HCT116 (cell line): ENCODE measurements around the gene ECI2. TPM values are rescaled to one million over a fixed set of nuclear protein-coding genes. Genes with fewer than 3 reads are reported as not detected.

Experiments
- ATAC-seq: fragments of 200-7000 bp; cut with Tn5 transposase; 2 replicates; pipeline ENCODE4 v1.9.1; 2020; ENCODE audit warnings: mild to moderate bottlenecking, moderate library complexity
- BruUV-seq: library from RNA; stranded (reverse); fragments of 400-500 nt; replicated peaks from 2 replicates; lab custom pipeline; 2021; lab: Mats Ljungman, UMichigan
- CTCF ChIA-PET: fragments of 300-600 bp; sonication (Branson Sonifier 250); formaldehyde crosslinking; loops from one replicate; lab custom pipeline; 2021; ENCODE audit warnings: antibody characterized with exemption; lab: Charles Lee
- POLR2A ChIA-PET: fragments of 300-600, 350-600 bp; sonication (Branson Sonifier 250); formaldehyde crosslinking; loops from one replicate; lab custom pipeline; 2021; ENCODE audit warnings: antibody characterized with exemption; lab: Charles Lee
- RAD21 ChIA-PET, 2 experiments: fragments of 300-600 bp; sonication (Branson Sonifier 250); formaldehyde crosslinking; loops; one replicate each; lab custom pipeline; 2023; ENCODE audit warnings: low total read pairs in 2 of 2; ENCODE audit not compliant: uncharacterized antibody in 2 of 2, unreplicated experiment in 2 of 2, low non-redundant PET in 1 of 2; lab: Charles Lee
- DNase-seq: peaks from one replicate; pipeline ENCODE4 v3.0.0-alpha.2; 2010; ENCODE audit warnings: low read depth, low spot score
- H2AFZ ChIP-seq: fragments of 200-600 bp; shearing (Covaris generic), sonication (generic); 2 replicates; pipeline ENCODE4 v1.6.1; 2017; ENCODE audit warnings: low read depth, mixed run types, mixed read lengths, antibody characterized with exemption, low read length; ENCODE audit not compliant: poor library complexity, severe bottlenecking
- H3K27ac ChIP-seq: 2 replicates; pipeline ENCODE4 v1.5.1; 2012; ENCODE audit warnings: low read depth, low read length
- H3K27me3 ChIP-seq: fragments of 200-600 bp; sonication (generic); 2 replicates; pipeline ENCODE4 v1.6.1; 2016; ENCODE audit warnings: mixed run types, low read length, mixed read lengths; ENCODE audit not compliant: insufficient read depth
- H3K36me3 ChIP-seq, 2 experiments: fragments of 200-500 bp in 1 of 2; fragments of 200-600 bp in 1 of 2; sonication (Bioruptor generic) in 1 of 2; sonication (generic) in 1 of 2; 2 replicates each; pipeline versions ENCODE4 v1.5.1 to v1.6.1; 2014 to 2016; ENCODE audit warnings: low read length in 2 of 2, inconsistent platforms in 1 of 2, mixed read lengths in 1 of 2, mixed run types in 1 of 2; ENCODE audit not compliant: insufficient read depth in 2 of 2, control insufficient read depth in 1 of 2
- H3K4me1 ChIP-seq, 2 experiments: fragments of 200-600 bp in 1 of 2; sonication (generic) in 1 of 2; 2 replicates each; pipeline versions ENCODE4 v1.5.1 to v1.6.1; 2012 to 2017; ENCODE audit warnings: low read length in 2 of 2, inconsistent platforms in 1 of 2, mild to moderate bottlenecking in 1 of 2, mixed read lengths in 1 of 2, mixed run types in 1 of 2, moderate library complexity in 1 of 2; ENCODE audit not compliant: insufficient read depth in 2 of 2, control insufficient read depth in 1 of 2
- H3K4me2 ChIP-seq: fragments of 200-600 bp; sonication (generic); 2 replicates; pipeline ENCODE4 v1.6.1; 2017; ENCODE audit warnings: mixed run types, low read length, mixed read lengths
- H3K4me3 ChIP-seq, 2 experiments: fragments of 200-600 bp in 1 of 2; sonication (generic) in 1 of 2; replicated peaks in 1 of 2; 2 replicates each; pipeline ENCODE4 v1.5.1; 2011 to 2016; ENCODE audit warnings: low read length in 2 of 2, control low read depth in 1 of 2, low read depth in 1 of 2, mild to moderate bottlenecking in 1 of 2, mixed read lengths in 1 of 2, mixed run types in 1 of 2
- H3K79me2 ChIP-seq: fragments of 200-600 bp; sonication (generic); 2 replicates; pipeline ENCODE4 v1.6.1; 2017; ENCODE audit warnings: mild to moderate bottlenecking, mixed run types, low read length, moderate library complexity, mixed read lengths; ENCODE audit not compliant: insufficient read depth
- H3K9ac ChIP-seq: fragments of 200-600 bp; sonication (generic); 2 replicates; pipeline ENCODE4 v1.6.1; 2016; ENCODE audit warnings: low read length, mixed read lengths
- H3K9me2 ChIP-seq: fragments of 200-600 bp; sonication (generic), shearing (Covaris generic); 2 replicates; pipeline ENCODE4 v1.6.1; 2017; ENCODE audit warnings: mixed run types, mild to moderate bottlenecking, moderate library complexity; ENCODE audit not compliant: insufficient read depth
- H3K9me3 ChIP-seq, 2 experiments: fragments of 200-500 bp in 1 of 2; fragments of 200-600 bp in 1 of 2; sonication (Bioruptor generic) in 1 of 2; sonication (generic) in 1 of 2; 2 replicates each; pipeline ENCODE4 v1.6.1; 2014 to 2017; ENCODE audit warnings: low read length in 2 of 2, mixed read lengths in 2 of 2, inconsistent platforms in 1 of 2, low read depth in 1 of 2, mild to moderate bottlenecking in 1 of 2, mixed run types in 1 of 2, moderate library complexity in 1 of 2; ENCODE audit not compliant: control insufficient read depth in 1 of 2, insufficient read depth in 1 of 2
- H4K20me1 ChIP-seq: fragments of 200-600 bp; sonication (generic), shearing (Covaris generic); 2 replicates; pipeline ENCODE4 v1.6.1; 2017; ENCODE audit warnings: mixed run types, mild to moderate bottlenecking, moderate library complexity; ENCODE audit not compliant: insufficient read depth
- CEBPB ChIP-seq: IDR thresholded peaks from 2 replicates; pipeline ENCODE4 v1.6.1; 2012; ENCODE audit warnings: low read depth
- EZH2 ChIP-seq: fragments of 200-600 bp; sonication (generic); IDR thresholded peaks from 2 replicates; pipeline ENCODE4 v1.6.1; 2017; ENCODE audit warnings: antibody characterized with exemption, mixed run types
- FOSL1 ChIP-seq: IDR thresholded peaks from 2 replicates; pipeline ENCODE4 v1.6.1; 2012; ENCODE audit warnings: low read depth
- POLR2A ChIP-seq: IDR thresholded peaks from 2 replicates; pipeline ENCODE4 v1.7.0; 2011; ENCODE audit warnings: borderline replicate concordance; ENCODE audit not compliant: insufficient read depth, insufficient read length; ENCODE audit errors: extremely low read depth
- POLR2AphosphoS5 ChIP-seq: IDR thresholded peaks from 2 replicates; pipeline ENCODE4 v1.6.1; 2011; ENCODE audit warnings: mild to moderate bottlenecking, low read depth, low read length, moderate library complexity
- REST ChIP-seq: IDR thresholded peaks from 2 replicates; pipeline ENCODE4 v1.6.1; 2012; ENCODE audit warnings: low read depth
- YY1 ChIP-seq: IDR thresholded peaks from 2 replicates; pipeline ENCODE4 v1.6.1; 2011; ENCODE audit warnings: low read length, low read depth, moderate library complexity, mild to moderate bottlenecking; ENCODE audit not compliant: insufficient replicate concordance; ENCODE audit errors: extremely low read depth
- ZFX ChIP-seq: fragments of 450-650 bp; IDR thresholded peaks from 2 replicates; pipeline ENCODE4 v1.6.1; 2017
- intact Hi-C: fragments of 100-400 bp; cut with micrococcal nuclease; formaldehyde crosslinking; loops from 2 replicates; pipeline ENCODE4 v1.10.0; 2022
- total RNA-seq: library from RNA; stranded (reverse); gene quantifications from one replicate; pipeline ENCODE4 v1.2.1, GENCODE V29; 2021; ENCODE audit not compliant: unreplicated experiment

The ECI2 gene
- total RNA-seq, 1 experiment from 2014 or later = 56.8 TPM

- Histone ChIP-seq H3K4me2 (no peak overlapping the region), H3K4me3 (no peak overlapping the region), H3K9me2 (no peaks in the 10 kb centered on the region), H4K20me1 (no peaks in the 10 kb centered on the region), H3K4me1 (peaks cover 15 to 22% of the 10 kb centered on the region in 2 experiments), H2AFZ (no peak overlapping the region), H3K36me3 (peaks cover 3 to 9% of the 10 kb centered on the region in 2 experiments), H3K27me3 (no peaks in the 10 kb centered on the region), H3K79me2 (no peaks in the 10 kb centered on the region), H3K9me3 (no peaks in the 10 kb centered on the region), H3K27ac (no peak overlapping the region), H3K9ac (no peak overlapping the region)
- ATAC-seq = no peak
- DNase-seq = no peak
- CTCF ChIA-PET = no interaction called here
- TF ChIP-seq CEBPB (no peak), EZH2 (no peak), YY1 (no peak), FOSL1 (no peak), ZFX (no peak), REST (no peak), POLR2AphosphoS5 (no peak), POLR2A (no peak)
- intact Hi-C loops = no loop called here
- POLR2A ChIA-PET = no interaction called here
- no TSS peak for BruUV-seq
- RAD21 ChIA-PET = no interaction called here
Observed at GRCh38 chr6:4124351-4124750, 11.0 kb downstream of the ECI2 start.
